Lung (tissue), 12 donors: ENCODE data around the gene PHETA2. TPM values are rescaled to one million over a fixed set of nuclear protein-coding genes. Genes with fewer than 3 reads are reported as not detected.
A peak's percentile ranks its signal among the peaks of the same experiment; 100 is the strongest.

Source experiments
- ATAC-seq: fragments of 200-7000 bp; cut with Tn5 transposase; one replicate; pipeline ENCODE4 v1.9.1; 2020; ENCODE audit warnings: moderate number of reproducible peaks; ENCODE audit not compliant: insufficient read depth, low FRiP score
- DNase-seq, 3 donors: peaks; one replicate each; pipeline ENCODE4 v3.0.0-alpha.2; 2013 to 2017
- H3K27ac ChIP-seq, 2 donors: one replicate each; pipeline ENCODE4 v1.5.1; 2013; ENCODE audit warnings: mild to moderate bottlenecking in 2 of 2, moderate library complexity in 2 of 2, control low read depth in 1 of 2, inconsistent platforms in 1 of 2, low read depth in 1 of 2, low read length in 1 of 2
- H3K27me3 ChIP-seq, 3 donors: one replicate each; pipeline ENCODE4 v1.5.1; 2013; ENCODE audit warnings: low read length in 2 of 3; ENCODE audit not compliant: control insufficient read depth in 3 of 3, insufficient read depth in 3 of 3
- H3K36me3 ChIP-seq, 4 donors: one replicate each; pipeline ENCODE4 v1.5.1; 2013; ENCODE audit warnings: low read length in 4 of 4, mild to moderate bottlenecking in 1 of 4, moderate library complexity in 1 of 4; ENCODE audit not compliant: control insufficient read depth in 4 of 4, insufficient read depth in 4 of 4
- H3K4me1 ChIP-seq, 5 donors: one replicate each; pipeline ENCODE4 v1.5.1; 2013; ENCODE audit warnings: low read length in 5 of 5, mild to moderate bottlenecking in 2 of 5, moderate library complexity in 1 of 5; ENCODE audit not compliant: control insufficient read depth in 5 of 5, insufficient read depth in 5 of 5
- H3K4me3 ChIP-seq: one replicate; pipeline ENCODE4 v1.5.1; 2013; ENCODE audit warnings: mild to moderate bottlenecking, control low read depth, moderate library complexity
- H3K9ac ChIP-seq, 2 donors: one replicate each; pipeline ENCODE4 v1.5.1; 2013; ENCODE audit warnings: low read length in 2 of 2, control low read depth in 1 of 2; ENCODE audit not compliant: insufficient read depth in 1 of 2
- H3K9me3 ChIP-seq, 4 donors: one replicate each; pipeline ENCODE4 v1.5.1; 2013; ENCODE audit warnings: low read length in 3 of 4, mild to moderate bottlenecking in 1 of 4, moderate library complexity in 1 of 4; ENCODE audit not compliant: control insufficient read depth in 4 of 4, insufficient read depth in 3 of 4
- CTCF ChIP-seq: IDR thresholded peaks from 2 replicates; pipeline ENCODE4 v1.5.1; 2012; ENCODE audit warnings: mild to moderate bottlenecking; ENCODE audit errors: control extremely low read depth, extremely low read depth
- WGBS, 2 donors: extraction: QIAGEN DNeasy Blood & Tissue Kit; methylation state at CpG; one replicate each; pipeline ENCODE4 v1.1.7; 2013; 5-methylcytosine and 5-hydroxymethylcytosine counted together
- polyA plus RNA-seq, 2 donors: library from polyadenylated mRNA; stranded (reverse); fragments of 200-250 nt; gene quantifications; one replicate each; pipeline ENCODE4 v1.2.1, GENCODE V29; 2013
- total RNA-seq, 2 donors: library from RNA; depleted of rRNA in 1 of 2; stranded (reverse); fragments of >200 nt in 1 of 2; gene quantifications; one replicate each; pipeline ENCODE4 v1.2.1, GENCODE V29; 2014 to 2021
- donor health status: control.
- donor health status: control.
- donor health status: Bipolar disorder and iron deficiency.
- donor health status: healthy.
- donor health status: DM: yes; HTN: yes; CAD: no.

Gene PHETA2
- total and polyA plus RNA-seq, 4 donors = 11.8 to 18.1 (median 13.5) TPM

GRCh38 chr22:42084874-42085273 is 10.8 kb downstream of the PHETA2 start:
- DNase-seq = no peak

GRCh38 chr22:42086051-42086450 is 12.0 kb downstream of the PHETA2 start:
- Histone ChIP-seq H3K27me3 (no peaks in the 10 kb centered on the region), H3K36me3 (peaks cover 22 to 36% (median 31%) of the 10 kb centered on the region in 4 donors), H3K9me3 (no peaks in the 10 kb centered on the region), H3K4me1 (peaks cover 0 to 12% (median 2%) of the 10 kb centered on the region in 5 donors), H3K27ac (no peak overlapping the region), H3K9ac (no peak overlapping the region), H3K4me3 (no peak overlapping the region)
- no peak for ATAC-seq
- TF ChIP-seq CTCF = no peak
- WGBS, 2 donors = 64 to 74% methylated on average over 6 of the region's 6 CpGs
- DNase-seq = peak in 2 of 3 donors; percentile 21 to 46

More at GRCh38 chr22:42084874-42085273, 10.8 kb downstream of the PHETA2 start:
- no peak for ATAC-seq
- H3K9ac ChIP-seq = no peak overlapping the region
- H3K27ac ChIP-seq = no peak overlapping the region
- peaks cover 22 to 36% (median 31%) of the 10 kb centered on the region in 4 donors for H3K36me3 ChIP-seq
- WGBS, 2 donors = 95 to 97% methylated on average over 8 of the region's 8 CpGs
- no peak for TF ChIP-seq CTCF
- peaks cover 0 to 12% (median 9%) of the 10 kb centered on the region in 5 donors for H3K4me1 ChIP-seq
- no peak overlapping the region for H3K4me3 ChIP-seq
- no peaks in the 10 kb centered on the region for H3K9me3 ChIP-seq
- no peaks in the 10 kb centered on the region for H3K27me3 ChIP-seq

GRCh38 chr22:42090596-42091454 is 16.8 kb downstream of the PHETA2 start, which contains the start of gene NDUFA6:
NDUFA6 (minus strand) TSS chr22:42090772; CDS start chr22:42090744, 28 bp downstream.
- ATAC-seq = peak; percentile 97
- 0% methylated on average over 71 of the region's 71 CpGs for WGBS, 2 donors
- Histone ChIP-seq H3K36me3 (peaks cover 5 to 19% (median 14%) of the 10 kb centered on the region in 4 donors), H3K9ac (peak within 1 kb of the TSS; percentile 96 to 97), H3K4me3 (peak within 1 kb of the TSS; percentile 79), H3K27ac (peak within 1 kb of the TSS; percentile 97 to 98), H3K4me1 (peaks cover 0 to 14% (median 7%) of the 10 kb centered on the region in 5 donors), H3K27me3 (no peaks in the 10 kb centered on the region), H3K9me3 (no peaks in the 10 kb centered on the region)
- DNase-seq = peak; percentile 99 to 100 (median 100)
- TF ChIP-seq CTCF = peak; percentile 96
